ENCODE results near the gene DAB2.

The DAB2 gene

DNA sequence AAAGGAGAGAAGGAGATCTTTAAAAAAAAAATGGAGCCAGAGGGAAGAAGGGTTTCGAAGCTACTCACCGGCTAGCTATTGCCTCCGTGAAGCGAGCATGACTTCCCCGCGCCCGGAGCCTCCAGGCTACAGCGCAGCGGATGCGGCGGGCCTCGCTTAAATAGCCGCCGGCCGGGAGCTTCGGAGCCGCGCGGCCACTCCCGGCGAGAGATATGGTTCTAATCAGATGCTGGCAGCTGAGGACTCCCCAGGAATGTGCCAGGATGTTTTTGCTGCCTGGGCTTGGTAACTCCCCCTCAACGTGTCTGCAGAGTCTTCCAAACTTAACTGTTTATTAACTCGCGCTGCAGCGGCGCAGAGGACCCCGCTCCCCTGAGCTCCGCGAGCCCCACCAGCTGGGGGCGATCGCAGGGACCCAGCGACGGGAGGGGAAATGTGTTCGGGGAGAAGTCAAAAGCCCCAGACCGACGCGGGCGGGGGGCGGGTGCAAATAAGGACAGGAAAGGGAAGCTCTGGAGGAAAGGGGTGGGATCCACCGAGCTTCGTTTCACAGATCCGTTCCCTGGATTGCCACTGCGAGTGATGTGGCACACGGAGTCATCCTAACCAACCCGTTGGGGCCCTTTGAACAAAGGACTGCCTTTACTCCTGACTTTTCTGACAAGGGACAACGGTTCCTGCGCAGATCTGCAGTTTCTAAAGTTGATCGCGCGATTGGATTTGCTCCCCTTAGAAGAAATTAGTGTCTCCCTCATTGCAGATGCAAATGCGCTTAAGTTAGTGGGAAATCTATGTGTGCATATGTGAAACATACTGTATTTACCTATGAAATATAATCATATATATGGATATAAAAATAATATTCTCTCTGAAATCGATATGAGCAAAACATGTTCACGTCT lies at the start of gene DAB2:
TSS of gene DAB2 (minus strand) at position 245 of the 902 bp plus-strand sequence. CDS start 30,660 bp downstream, outside the sequence.
- H2AFZ ChIP-seq (ENCODE audit: low read length) = no peak within 1 kb of the TSS
- H3K9me2 ChIP-seq (ENCODE audit: low read depth, low read length) = no peaks in the 10 kb centered on the region
- no peaks in the 10 kb centered on the region for H3K27me3 ChIP-seq (ENCODE audit: insufficient read depth, low read length)
- H3K4me3 ChIP-seq (ENCODE audit: low read depth, low read length, poor library complexity, severe bottlenecking) = no peak within 1 kb of the TSS
- TF ChIP-seq CTCF (IDR thresholded peaks at IDR 0.05; ENCODE audit: low read length) (no peak), EZH2 (IDR thresholded peaks at IDR 0.05; ENCODE audit: borderline replicate concordance, low read length) (no peak)
- H4K20me1 ChIP-seq (ENCODE audit: insufficient read depth, low read length) = no peaks in the 10 kb centered on the region
- no peak within 1 kb of the TSS for H3K4me2 ChIP-seq (ENCODE audit: low read length)
- H3K27ac ChIP-seq (ENCODE audit: low read depth, low read length, poor library complexity, severe bottlenecking) = no peak within 1 kb of the TSS
- no peaks in the 10 kb centered on the region; the same call in 1 of the 2 replicates for H3K9me3 ChIP-seq (ENCODE audit: low read length)
- H3K36me3 ChIP-seq (ENCODE audit: insufficient read depth, low read length) = no peaks in the 10 kb centered on the region
- no peaks in the 10 kb centered on the region for H3F3A ChIP-seq (ENCODE audit: insufficient read depth, low read length)
- no peaks in the 10 kb centered on the region for H3K4me1 ChIP-seq (ENCODE audit: insufficient read depth, low read length, severe bottlenecking)
- no peak within 1 kb of the TSS for H3K9ac ChIP-seq (ENCODE audit: low read length)
- H3K79me2 ChIP-seq (ENCODE audit: insufficient read depth, low read length) = no peaks in the 10 kb centered on the region

GRCh38 chr5:39473156-39473775 lies 48.5 kb upstream of the DAB2 start:
- TF ChIP-seq CTCF (IDR thresholded peaks at IDR 0.05; ENCODE audit: low read length) (no peak), EZH2 (IDR thresholded peaks at IDR 0.05; ENCODE audit: borderline replicate concordance, low read length) (no peak)
- H3K4me2 ChIP-seq (ENCODE audit: low read length) = no peak overlapping the region

GRCh38 chr5:39471836-39472508 lies 47.2 kb upstream of the DAB2 start:
- H3K4me2 ChIP-seq (ENCODE audit: low read length) = no peak overlapping the region

More at GRCh38 chr5:39473156-39473775, 48.5 kb upstream of the DAB2 start:
- Histone ChIP-seq H3K27ac (ENCODE audit: low read depth, low read length, poor library complexity, severe bottlenecking) (no peak overlapping the region), H3K27me3 (ENCODE audit: insufficient read depth, low read length) (no peaks in the 10 kb centered on the region), H3K9ac (ENCODE audit: low read length) (no peak overlapping the region), H3K9me3 (ENCODE audit: low read length) (no peaks in the 10 kb centered on the region), H3K4me1 (ENCODE audit: insufficient read depth, low read length, severe bottlenecking) (no peaks in the 10 kb centered on the region), H4K20me1 (ENCODE audit: insufficient read depth, low read length) (no peaks in the 10 kb centered on the region), H2AFZ (ENCODE audit: low read length) (no peak overlapping the region), H3F3A (ENCODE audit: insufficient read depth, low read length) (no peaks in the 10 kb centered on the region), H3K9me2 (ENCODE audit: low read depth, low read length) (no peaks in the 10 kb centered on the region), H3K79me2 (ENCODE audit: insufficient read depth, low read length) (no peaks in the 10 kb centered on the region), H3K4me3 (ENCODE audit: low read depth, low read length, poor library complexity, severe bottlenecking) (no peak overlapping the region), H3K36me3 (ENCODE audit: insufficient read depth, low read length) (no peaks in the 10 kb centered on the region)

More at GRCh38 chr5:39471836-39472508, 47.2 kb upstream of the DAB2 start:
- no peaks in the 10 kb centered on the region for H3K4me1 ChIP-seq (ENCODE audit: insufficient read depth, low read length, severe bottlenecking)
- H3K9ac ChIP-seq (ENCODE audit: low read length) = no peak overlapping the region
- H3K79me2 ChIP-seq (ENCODE audit: insufficient read depth, low read length) = no peaks in the 10 kb centered on the region
- TF ChIP-seq CTCF (IDR thresholded peaks at IDR 0.05; ENCODE audit: low read length) = no peak
- TF ChIP-seq EZH2 (IDR thresholded peaks at IDR 0.05; ENCODE audit: borderline replicate concordance, low read length) = no peak
- H3K27me3 ChIP-seq (ENCODE audit: insufficient read depth, low read length) = no peaks in the 10 kb centered on the region
- no peaks in the 10 kb centered on the region for H4K20me1 ChIP-seq (ENCODE audit: insufficient read depth, low read length)
- no peaks in the 10 kb centered on the region for H3K9me3 ChIP-seq (ENCODE audit: low read length)
- no peaks in the 10 kb centered on the region for H3F3A ChIP-seq (ENCODE audit: insufficient read depth, low read length)
- no peaks in the 10 kb centered on the region for H3K36me3 ChIP-seq (ENCODE audit: insufficient read depth, low read length)
- no peak overlapping the region for H3K27ac ChIP-seq (ENCODE audit: low read depth, low read length, poor library complexity, severe bottlenecking)
- H2AFZ ChIP-seq (ENCODE audit: low read length) = no peak overlapping the region
- no peaks in the 10 kb centered on the region for H3K9me2 ChIP-seq (ENCODE audit: low read depth, low read length)
- H3K4me3 ChIP-seq (ENCODE audit: low read depth, low read length, poor library complexity, severe bottlenecking) = no peak overlapping the region
